Measurements from ENCODE around the gene MS4A2.
"Not testable (repeated sequence)": the region's sequence is repeated elsewhere in the genome, so short reads cannot be mapped to it uniquely, and the experiment has no call there.

DNA sequence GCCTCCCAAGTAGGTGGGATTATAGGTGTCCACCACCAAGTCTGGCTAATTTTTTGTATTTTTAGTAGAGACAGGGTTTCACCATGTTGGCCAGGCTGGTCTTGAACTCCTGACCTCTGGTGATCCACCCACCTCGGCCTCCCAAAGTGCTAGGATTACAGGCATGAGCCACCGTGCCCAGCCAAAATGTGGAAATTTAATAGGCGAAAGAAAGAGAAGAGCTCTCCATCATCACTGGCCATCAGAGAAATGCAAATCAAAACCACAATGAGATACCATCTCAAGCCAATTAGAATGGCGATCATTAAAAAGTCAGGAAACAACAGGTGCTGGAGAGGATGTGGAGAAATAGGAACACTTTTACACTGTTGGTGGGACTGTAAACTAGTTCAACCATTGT lies 40.4 kb downstream of the MS4A2 start:
- not testable (repeated sequence) for TF ChIP-seq EZH2phosphoT487 (IDR thresholded peaks at IDR 0.05; ENCODE audit: borderline replicate concordance, low read depth, low read length)
- TF ChIP-seq, protein P1, sequence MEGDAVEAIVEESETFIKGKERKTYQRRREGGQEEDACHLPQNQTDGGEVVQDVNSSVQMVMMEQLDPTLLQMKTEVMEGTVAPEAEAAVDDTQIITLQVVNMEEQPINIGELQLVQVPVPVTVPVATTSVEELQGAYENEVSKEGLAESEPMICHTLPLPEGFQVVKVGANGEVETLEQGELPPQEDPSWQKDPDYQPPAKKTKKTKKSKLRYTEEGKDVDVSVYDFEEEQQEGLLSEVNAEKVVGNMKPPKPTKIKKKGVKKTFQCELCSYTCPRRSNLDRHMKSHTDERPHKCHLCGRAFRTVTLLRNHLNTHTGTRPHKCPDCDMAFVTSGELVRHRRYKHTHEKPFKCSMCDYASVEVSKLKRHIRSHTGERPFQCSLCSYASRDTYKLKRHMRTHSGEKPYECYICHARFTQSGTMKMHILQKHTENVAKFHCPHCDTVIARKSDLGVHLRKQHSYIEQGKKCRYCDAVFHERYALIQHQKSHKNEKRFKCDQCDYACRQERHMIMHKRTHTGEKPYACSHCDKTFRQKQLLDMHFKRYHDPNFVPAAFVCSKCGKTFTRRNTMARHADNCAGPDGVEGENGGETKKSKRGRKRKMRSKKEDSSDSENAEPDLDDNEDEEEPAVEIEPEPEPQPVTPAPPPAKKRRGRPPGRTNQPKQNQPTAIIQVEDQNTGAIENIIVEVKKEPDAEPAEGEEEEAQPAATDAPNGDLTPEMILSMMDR (conservative IDR thresholded peaks at IDR 0.05; ENCODE audit: low read length): not testable (repeated sequence)

All from OCI-LY7 (cell line).